RCC 7860 (cell line): Measurements from ENCODE around the gene F13A1.

Experiments
- DNase-seq: peaks from one replicate; pipeline ENCODE4 v3.0.0-alpha.2; 2015; ENCODE audit warnings: low spot score
- FAIRE-seq: peaks from 2 replicates; lab custom pipeline; 2012; peaks lifted over from hg19 to GRCh38; lab: Jason Lieb, UNC

F13A1 gene

GRCh38 chr6:6105472-6106036 is 214.9 kb downstream of the F13A1 start:
- no peak for DNase-seq
- FAIRE-seq = no peak
